GM20000 (cell line): ENCODE measurements around the gene GLA.

ENCODE experiments used
- DNase-seq: peaks from one replicate; pipeline ENCODE4 v3.0.0; 2012; ENCODE audit warnings: low spot score
- TF ChIP-seq, protein P1 (sequence below): IDR thresholded peaks from 2 replicates; pipeline ENCODE4 v1.5.1; 2012; ENCODE audit warnings: mild to moderate bottlenecking, control low read depth; ENCODE audit errors: extremely low read depth, missing control alignments

Gene GLA

DNA sequence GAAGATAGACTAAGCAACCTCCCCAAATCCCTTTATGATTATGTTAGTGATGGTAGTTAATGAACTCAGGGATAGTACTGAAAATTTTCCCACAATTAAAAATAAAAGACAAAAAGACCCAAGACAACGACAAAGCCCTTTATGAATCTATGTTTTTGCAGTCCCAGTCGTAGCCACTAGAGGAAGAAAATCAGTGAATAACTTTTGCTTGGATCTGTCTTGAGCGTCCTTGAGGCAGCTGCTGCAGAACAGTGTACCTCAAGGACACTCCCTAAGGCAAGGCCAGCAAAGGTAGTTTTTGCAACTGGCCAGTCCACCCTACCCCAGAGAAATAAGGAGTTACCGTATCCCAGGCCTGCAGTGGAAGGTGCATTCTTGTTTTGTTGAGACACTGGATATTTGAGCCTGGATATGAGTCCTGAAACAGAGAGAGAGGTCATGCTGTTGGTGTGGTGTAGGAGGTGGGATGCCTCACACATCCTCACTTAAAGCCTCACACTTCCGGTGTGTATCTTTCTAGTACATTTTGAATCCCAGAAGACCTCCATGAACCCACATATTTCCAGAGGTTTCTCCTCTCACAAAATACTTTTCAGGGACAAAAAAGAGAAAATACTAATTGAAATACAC lies 50.4 kb downstream of the GLA start:
- DNase-seq: no peak
- TF ChIP-seq, protein P1, sequence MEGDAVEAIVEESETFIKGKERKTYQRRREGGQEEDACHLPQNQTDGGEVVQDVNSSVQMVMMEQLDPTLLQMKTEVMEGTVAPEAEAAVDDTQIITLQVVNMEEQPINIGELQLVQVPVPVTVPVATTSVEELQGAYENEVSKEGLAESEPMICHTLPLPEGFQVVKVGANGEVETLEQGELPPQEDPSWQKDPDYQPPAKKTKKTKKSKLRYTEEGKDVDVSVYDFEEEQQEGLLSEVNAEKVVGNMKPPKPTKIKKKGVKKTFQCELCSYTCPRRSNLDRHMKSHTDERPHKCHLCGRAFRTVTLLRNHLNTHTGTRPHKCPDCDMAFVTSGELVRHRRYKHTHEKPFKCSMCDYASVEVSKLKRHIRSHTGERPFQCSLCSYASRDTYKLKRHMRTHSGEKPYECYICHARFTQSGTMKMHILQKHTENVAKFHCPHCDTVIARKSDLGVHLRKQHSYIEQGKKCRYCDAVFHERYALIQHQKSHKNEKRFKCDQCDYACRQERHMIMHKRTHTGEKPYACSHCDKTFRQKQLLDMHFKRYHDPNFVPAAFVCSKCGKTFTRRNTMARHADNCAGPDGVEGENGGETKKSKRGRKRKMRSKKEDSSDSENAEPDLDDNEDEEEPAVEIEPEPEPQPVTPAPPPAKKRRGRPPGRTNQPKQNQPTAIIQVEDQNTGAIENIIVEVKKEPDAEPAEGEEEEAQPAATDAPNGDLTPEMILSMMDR: no peak

DNA sequence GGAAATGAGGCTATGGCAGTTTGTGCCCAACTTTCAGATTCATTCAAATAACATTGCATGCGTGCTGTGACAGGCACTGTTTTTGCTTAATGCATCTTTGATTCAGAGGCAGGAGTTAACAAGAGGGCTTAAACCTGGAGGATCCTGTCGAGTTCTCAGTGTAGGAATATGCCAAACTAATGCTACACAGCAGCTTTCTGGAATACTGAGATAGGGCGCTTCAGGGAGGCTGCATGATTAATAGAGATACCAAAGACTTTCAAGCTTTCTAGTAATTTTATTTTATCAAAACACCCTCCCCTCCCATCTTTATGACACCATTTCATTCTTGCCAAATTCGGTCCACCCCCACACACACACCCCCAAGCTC lies 58.5 kb downstream of the GLA start:
- no peak for DNase-seq
- TF ChIP-seq, protein P1: no peak

DNA sequence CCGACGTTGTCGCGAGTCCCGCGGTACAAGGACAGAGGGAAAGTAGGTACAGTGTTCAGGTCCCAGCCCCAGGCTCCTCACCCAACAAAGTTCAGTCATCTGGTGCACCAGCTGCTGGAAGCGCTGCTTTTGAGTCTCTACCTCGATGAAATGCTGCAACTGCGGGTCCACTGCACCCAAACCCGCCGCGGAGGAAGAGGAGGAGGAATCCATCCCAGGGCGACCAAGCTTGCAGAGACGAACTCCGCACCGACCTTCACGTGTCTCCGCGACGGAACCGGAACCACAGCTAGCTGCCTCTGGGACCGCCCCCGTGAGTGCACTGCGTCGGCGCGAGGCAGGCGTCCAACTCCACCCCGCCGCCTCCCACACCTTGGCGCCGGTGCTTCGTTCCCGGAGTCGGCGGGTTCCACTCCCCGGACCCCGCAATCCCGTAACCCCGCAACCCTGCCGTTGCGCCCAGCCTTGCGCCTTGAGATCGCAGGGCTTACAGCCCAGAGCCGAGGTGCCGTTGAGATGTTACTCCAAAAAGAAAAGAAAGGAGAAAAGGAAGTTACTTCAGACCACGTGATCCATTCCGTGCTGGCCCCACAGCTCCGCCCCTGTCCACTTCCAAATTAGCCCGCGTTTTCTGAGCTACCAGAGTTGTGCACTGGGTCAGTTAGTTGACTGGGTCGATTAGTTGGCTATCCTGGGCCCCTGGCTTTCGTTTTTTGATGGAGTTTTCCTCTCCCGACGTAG lies 59.1 kb downstream of the GLA start, which contains the start of gene TIMM8A:
Gene TIMM8A, minus strand, starts transcription at position 291 of the 741 bp plus-strand sequence. Its CDS starts 78 bp downstream, at position 213.
- peak; percentile 79 for DNase-seq
- TF ChIP-seq, protein P1: no peak

DNA sequence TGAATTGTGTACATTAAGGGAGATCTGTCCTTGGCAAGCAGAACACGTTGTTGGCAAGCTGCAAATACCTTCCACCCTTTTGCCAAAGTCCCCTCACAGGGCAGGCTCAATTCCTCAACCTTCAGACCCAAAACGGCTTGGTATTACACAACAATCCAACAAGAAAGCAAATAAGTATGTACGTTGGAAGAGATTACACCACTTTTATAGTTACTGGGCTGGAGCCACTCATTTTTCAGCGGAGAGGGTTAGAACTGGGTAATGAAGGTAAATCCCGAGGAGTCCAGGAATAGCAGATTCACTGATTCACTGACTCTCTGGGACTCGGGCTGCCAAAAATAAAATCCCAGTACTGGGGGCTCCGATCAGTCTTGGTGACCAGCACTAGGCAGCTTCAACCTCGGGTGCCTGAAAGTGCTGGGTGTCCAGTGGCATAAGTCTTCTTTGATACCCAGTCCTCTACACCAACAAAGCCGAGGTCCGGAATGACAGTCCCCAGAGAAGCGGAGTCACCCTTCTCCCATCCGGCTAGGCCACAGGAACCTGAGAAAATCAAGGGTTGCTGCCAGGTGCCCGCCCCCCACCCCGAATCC lies 59.8 kb downstream of the GLA start:
- TF ChIP-seq, protein P1: no peak
- peak; percentile 15 for DNase-seq
